ENCODE data around the gene WIPF1.

WIPF1 gene

DNA sequence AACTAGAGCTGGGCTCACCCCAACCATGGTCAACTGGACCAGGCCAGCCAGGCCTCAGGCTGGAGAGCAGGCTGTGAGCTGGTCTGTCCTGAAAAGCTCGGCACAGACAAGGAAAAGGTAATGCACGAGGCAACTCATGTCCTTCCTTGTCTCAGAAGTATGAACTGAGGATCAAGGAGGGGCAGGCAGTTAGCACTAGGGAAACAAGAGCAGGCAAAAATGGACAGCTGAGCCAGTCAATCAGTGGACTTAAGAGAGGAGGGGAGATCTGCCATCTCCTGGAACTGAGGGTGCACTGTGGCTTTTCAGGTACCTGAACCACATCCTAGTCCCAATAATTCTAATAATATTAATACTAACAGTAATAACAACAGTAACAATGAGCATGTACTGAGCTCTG, 20.6 kb upstream of the WIPF1 start:
- DNase-seq = no peak

DNA sequence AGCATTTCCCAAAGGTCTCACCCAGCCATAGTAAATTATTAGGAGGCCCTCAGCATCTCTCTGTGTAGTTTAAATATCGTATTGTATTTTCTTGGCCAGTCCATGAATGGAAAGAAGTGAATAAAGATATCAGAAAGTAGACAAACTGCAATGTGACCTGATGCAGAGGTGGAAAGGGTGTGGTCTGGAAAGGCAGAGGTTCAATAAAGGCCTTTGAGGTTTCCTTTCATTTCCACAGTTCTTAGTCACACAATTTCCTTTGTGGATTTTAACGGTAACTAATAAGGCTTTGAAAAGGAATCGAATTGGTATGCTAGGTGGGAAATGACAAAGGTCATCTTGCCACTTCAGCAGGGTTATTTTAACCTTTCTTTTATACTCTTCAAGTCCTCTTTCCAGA, 20.1 kb upstream of the WIPF1 start:
- DNase-seq = no peak

DNA sequence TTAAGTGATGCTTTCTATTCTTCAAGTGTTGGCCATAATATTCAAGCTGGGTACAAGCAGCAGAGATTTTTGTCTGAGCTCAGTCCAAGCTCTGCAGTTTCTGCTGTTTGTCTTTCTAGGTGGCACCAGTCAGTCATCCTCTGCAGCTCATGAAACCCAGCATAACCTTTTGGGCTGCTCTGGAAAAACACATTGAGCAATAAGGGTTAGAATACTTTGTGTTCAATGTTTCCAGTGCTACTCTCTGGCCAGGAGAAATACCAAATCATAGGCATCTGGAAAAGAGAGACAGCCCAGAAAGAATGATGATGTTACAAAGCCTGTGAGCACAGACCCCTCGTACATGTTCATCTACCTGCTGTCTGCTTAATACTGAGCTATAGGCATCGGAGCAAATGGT, 19.5 kb upstream of the WIPF1 start:
- no peak for DNase-seq

DNA sequence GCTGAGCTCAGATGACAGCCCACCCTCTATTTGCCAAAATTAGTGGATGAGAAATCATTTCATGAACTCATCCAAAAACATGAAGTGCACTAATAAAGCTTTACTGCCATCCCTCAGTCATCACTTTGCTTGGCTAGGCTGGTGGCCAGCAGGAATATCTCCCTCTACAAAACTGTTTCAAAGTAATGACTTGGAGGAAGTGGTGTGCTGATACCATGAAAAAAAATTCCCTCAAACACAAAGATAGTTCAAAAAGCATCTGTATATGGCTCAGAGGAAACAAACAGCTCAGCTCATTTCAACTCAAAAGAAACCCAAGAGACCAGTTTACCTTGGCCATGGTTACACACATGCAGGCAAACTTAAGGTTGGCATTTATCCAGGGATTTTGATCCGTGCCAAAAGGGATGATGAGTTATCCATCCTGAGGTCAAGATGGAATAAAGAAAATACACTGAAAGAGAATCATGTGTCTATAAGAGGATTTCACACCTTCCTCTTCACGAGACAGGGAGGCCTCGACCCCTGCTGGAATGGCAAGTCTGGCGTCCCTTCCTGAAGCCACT, 18.4 kb upstream of the WIPF1 start:
- no peak for DNase-seq

DNA sequence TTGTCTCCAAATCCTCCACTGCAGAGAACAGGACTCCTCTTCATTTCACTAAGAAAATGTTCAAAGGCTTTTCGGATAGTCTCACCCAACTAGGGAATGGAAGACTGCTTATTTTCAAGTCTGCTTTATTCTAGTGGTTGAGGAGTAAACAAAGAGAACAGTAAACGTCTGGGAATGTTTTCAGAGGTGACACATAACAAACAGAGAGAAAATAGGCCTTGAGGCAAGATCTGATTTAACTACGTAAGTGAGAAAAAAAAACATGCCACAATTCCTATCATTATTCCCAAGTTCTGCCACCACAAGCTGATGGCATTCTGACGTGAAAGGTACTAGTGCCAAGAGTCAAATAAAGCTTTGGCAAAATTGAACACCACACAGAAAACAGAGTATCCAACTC, 16.7 kb upstream of the WIPF1 start:
- DNase-seq = no peak

DNA sequence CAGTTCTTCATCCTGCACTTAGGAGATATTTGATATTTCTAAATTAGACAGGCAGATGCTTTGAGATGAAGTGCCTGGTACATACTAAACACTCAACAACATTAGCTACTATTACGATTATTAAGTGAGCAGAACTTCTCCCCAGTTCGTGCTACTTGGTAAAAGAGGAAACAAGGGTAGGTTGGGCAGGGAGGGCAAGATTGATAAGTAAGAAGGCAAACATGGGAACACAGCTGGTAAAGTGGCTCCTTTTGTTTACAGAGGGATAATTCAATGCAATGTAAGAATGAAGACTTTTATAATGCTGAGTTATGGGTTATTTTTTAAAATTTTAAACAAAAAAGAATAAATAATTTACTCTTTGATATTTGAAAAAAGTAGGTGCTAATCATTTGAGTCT, 15.9 kb upstream of the WIPF1 start:
- no peak for DNase-seq

DNA sequence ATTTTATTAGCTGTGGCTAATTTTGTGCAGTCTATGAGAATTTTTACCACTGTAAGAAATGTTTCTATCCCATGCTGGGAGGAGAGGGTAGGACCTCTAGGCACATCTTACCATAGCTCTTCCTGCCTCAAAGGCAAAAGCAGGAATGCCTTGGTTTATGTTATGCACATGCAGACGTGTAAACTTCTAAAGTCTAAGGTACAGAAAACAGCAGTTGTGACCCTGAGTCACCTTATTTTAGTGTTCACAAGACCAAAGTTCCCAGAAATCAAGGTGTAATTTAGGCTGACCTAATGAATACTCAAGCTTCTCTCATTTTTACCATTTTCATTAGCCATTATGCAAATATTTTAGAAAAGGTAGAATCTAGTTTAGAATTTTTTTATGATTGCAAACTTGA, 15.4 kb upstream of the WIPF1 start:
- DNase-seq = no peak

DNA sequence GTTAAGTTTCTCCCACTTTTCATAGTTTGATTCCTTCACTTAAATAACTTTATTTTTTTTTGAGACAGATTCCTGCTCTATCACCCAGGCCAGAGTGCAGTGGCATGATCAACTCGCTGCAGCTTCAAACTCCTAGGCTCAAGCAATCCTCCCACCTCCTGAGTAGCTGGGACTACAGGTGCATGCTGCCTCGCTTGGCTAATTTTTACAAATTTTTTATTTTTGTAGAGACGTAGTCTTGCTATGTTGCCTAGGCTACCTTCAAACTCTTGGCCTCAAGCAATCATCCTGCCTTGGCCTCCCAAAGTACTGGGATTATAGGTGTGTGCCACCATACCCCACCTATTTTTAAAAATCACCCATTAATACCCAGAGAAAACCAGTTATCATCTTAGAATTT, 14.2 kb upstream of the WIPF1 start:
- DNase-seq = no peak

DNA sequence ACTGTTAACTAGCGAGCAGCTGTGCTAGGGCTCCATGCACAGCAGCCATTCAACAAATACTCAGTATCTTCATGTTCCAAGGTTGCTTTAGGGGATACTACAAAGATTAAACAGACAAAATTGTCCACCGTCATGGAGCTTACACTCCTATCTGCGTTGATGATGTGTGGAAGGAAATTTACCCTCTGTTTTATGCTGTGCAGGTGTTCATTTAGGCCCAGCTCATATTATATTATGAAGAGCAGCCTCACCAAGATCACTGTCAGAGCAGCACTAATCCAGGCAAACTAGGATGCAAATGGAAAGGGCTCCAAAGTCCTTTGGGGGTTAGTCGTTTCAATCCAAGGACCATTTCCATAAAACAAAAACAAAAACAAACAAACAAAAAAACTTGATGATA, 13.4 kb upstream of the WIPF1 start:
- DNase-seq = no peak

DNA sequence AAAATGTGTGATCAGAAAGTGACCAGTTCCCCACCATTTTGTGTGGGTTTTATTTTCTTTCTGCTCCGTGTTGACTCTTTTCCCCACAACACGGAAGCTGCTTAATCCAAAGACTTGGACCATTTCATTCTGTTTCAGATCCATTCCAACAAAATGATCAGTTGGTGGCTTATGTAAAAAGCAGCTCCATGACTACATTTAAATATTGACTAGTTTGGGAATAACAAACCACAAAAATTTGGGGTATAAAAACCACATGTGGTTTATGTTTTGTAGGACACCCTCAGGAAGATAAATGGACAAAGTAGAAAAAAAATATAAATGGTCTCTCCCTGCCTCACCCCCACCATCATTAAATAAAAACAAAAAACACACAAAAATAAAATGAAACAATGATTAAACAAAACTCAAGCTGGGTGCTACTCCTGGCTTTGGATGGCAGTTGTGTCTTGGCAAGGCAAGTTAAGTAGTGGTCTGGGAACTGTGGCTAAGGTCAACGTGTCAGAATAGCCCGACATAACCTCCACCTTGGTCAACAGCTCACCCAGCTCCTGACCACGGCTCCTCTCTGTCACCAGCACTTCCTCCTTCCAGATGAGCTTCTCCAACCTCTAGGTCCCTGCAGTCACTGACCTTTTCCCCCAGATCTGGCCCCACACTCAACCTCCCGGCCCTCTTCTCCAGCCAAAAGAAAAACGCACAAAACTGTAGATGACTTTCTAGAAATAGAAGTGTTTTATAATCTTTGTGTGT, 12.8 kb upstream of the WIPF1 start:
- DNase-seq = no peak

DNA sequence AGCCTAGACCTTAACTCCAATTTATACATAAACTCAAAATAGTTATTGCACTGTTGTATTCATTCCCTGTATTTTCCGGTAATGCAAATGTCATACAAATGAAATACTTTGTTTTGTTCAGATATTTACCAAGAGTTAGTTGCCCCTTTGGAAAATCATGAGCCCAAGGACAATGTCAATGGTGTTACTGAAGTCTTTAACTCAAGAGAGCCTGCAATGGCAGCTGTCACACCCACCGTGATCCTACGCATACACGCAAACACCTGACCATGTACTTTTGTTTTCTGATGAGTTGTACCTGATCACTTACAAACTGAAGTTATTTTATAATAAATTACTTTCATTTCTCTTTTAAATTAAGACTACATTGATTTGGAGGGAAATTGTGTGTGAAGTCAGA, 11.7 kb upstream of the WIPF1 start:
- no peak for DNase-seq

DNA sequence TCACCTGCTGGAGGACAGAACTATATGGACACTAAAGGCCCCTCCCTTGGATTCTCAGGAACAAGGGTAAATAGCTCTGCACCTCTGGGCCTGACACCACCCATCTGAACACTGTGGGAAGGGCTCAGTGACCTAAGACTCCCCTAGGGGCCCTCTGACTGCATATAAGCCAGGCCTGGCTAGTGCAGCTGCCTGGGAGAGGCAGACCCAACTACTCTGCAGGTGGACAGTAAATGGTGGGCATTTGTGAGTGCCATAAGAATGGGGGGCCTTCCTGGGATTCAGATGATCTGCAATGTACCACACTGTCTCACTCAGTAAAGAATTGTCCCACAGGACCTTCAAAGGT, 11.2 kb upstream of the WIPF1 start:
- DNase-seq = no peak

DNA sequence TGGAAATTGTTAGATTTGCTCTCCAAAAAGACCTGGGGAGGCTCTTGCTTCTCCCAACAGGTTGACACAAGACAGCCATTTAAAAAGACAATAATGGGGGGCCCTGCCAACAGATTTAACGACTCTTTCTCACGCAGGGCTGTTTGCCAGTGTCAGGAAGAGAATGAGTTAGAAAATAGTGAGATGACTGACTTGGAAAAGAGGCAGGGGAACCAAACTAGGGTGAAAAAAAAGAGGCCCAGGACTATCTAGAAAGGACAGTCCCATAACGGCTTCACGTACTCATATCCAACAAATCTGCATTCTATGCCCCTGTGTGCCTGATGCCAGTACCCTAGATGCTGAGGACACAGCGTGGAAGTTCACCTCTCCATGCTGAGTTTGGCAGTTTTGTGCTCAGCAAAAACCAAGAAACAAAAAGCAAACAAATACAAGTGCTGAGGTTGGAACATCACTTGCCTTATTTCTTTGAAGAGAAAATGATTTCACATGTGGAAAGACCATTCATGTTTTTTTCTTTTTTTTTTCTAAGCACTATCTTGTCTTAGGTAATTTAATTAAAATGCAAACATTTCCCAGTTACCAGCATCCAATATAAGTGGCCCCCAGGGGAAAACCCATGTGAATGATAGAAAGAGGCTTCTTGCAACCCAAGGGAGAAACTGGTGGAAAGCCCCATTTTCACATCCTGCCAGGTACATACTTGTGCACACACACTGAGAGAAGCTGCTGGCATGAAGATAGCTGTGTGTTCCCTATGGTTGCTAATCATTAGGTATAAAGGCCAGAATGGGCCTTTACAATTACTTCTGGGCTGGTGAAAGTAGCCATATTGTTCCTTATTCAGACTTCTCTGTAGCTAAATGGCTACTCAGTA, 10.6 kb upstream of the WIPF1 start:
- no peak for DNase-seq

DNA sequence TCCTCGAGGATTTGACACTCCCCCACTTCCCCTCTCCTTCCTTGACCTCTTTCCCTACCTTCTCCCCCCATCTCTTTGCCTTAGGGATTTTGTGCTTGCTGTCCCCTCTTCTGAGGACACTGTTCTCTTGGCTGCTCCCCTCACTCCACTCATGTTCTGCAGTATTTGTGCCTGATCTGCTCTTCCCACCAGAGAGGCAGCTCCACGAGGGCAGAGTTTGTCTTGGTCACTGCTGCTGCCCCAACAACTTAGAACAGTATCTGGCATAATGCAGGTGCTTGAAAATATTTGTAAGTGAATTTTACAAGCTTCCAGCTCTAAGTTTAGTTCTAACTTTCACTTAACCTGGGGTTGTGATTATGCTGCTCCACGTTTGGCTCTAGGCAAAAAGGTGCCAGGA, 10.0 kb upstream of the WIPF1 start:
- no peak for DNase-seq

DNA sequence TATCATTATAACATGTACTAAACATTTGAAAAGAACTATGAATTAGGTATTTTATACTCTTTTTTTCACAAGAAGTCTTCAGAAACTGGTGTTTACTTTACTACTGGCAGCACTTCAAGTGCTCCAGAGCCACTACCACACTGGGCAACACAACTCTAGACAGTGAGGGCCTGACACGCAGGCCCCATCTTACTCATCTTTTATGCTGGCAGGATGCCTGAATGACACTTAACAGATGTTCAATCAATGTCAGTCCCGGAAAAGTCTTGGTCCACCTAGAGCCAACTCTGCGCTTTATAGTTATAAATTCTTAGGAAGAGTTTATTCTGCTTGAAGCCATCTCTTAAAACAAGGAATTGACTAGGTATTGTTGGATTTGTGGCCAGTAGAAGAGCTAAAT, 8.7 kb upstream of the WIPF1 start:
- DNase-seq = no peak

DNA sequence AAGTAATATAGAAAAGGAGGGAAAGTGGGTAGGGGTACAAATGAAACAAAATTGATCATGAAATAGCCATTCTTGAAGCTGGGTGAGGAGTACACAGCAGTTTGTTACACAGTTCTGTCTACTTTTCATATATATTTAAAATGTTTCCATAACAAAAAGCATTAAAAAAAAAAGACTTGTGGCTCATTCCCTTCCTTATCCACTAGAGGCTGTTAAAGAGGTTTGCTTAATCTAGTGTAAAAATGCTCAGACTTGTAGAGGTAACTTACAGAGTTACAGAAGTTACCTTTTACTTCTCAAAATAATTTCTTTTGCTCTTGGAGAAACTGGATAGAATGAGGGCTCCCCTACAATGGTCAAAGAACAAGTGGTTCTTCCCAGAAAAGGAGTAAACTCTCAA, 8.1 kb upstream of the WIPF1 start:
- DNase-seq = no peak

DNA sequence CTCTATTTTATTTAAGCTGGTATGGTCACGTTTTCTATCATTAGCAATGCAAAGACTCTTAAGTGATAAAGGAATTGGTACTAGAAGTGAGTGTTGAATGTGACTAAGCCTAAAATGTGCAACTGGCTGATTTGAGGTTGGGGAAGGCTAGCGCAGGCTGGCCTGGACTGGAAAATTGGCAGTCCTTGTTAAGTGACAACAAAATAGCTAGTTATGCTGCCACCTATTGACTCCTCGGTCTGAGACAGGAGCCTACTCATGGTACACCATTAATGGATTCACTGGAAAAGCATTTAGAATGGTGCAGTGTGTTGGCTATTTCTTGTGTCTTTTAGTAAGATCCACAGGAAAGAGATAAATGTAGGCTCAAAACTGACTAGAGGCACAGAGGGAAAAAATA, 5.7 kb upstream of the WIPF1 start:
- DNase-seq = no peak

DNA sequence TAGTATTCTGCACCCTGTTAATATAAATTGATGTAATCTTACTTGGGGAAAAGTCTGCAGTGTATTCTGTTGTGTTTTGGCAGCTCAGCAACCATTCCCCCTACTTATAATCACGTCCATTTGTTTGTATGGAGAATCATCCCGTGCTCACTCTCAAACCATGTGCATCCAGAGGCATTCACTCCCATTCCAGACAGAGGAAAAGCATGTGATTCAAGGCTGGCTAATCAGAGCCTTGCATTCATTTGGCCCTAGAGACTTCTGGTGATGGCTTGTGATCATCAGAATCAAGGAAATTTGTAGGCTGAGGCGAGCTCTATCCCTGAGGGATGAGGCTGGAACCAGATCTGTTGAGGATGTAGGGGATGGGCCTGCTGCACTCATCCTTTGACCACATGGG, 5.1 kb upstream of the WIPF1 start:
- no peak for DNase-seq

DNA sequence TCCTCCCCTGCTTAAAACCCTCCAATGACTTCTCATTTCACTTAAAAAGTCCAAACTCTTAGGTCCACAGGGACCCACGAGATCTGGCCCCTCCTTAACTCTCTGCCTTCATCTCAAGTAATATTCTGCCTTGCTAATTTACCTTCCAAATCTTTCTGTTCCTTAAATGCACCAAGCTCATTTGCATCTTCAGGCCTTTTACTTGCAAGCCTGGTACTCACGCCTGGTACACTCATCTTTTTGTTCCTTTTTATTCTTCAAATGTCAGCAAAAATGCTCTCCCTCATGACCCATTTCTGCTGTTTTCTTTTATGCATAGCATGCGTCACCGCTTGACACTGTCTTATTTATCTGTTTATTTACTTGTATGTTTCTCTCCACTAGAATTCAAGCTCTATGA, 2.7 kb upstream of the WIPF1 start:
- no peak for DNase-seq

DNA sequence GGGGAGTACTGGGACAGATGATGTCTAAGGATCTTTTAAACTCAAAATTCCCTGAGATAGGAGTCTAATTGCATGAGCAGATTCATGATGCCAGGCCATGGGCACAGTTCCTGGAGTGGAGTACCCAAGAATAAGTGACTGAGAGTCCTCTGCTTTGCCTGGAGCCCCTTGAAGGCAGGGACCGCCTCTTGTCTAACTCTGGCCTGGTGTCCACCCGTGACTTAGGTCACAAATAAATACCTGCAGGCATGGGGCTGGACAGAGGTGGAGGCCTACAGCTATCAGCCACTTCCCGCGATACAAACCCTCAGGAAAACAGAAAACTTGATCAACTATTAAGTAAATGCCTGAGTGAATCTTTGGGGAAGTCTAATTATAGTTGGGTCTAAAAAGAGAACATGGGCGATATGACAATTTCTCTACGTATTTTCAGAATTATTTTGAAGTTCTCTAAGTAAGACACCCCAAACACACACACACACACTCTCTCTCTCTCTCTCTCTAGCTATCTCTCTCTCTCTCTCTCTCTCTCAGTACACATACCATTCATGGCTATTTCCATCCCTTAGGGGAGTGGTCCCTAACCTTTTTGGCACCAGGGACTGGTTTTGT, 1.8 kb upstream of the WIPF1 start:
- no peak for DNase-seq

DNA sequence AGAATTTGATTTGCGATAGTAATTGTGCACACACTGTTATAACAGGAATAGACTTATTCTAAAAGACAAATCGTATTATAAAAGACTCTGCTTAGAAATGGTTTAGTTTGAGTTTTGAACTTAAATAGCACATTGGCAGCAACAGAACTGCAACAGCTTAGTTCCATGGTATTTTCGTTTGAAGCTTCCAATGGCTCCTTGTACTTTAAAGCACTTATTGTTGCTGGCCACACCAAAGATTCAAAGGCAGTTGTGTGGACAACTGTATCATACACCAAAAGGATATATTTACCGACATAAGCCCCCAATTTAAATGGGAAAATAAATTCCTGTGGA, 627 bp downstream of the WIPF1 start:
- DNase-seq = no peak

DNA sequence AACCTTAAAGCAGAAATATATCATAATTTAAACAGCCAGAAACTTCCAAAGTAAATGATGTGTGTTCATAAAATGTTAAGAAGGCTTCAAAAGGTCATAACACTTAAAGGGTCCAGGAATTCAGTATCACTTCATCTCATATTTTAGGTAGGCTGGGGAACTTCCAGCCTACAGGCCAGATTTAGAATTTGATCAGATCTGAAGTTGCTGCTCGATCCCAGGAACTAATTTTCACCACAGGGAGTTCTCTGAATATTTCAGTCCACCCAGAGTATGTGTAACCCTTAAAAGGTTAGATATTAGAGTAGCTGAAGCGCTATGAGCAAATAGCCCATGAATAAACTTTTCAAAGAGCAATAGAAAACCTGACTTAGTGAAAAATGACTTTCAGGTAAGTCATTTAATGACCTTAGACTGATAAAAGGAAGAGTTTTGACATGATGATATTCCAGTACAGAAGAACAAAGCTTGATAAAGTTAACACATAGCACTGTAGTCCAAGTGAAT, 1.7 kb downstream of the WIPF1 start:
- no peak for DNase-seq

DNA sequence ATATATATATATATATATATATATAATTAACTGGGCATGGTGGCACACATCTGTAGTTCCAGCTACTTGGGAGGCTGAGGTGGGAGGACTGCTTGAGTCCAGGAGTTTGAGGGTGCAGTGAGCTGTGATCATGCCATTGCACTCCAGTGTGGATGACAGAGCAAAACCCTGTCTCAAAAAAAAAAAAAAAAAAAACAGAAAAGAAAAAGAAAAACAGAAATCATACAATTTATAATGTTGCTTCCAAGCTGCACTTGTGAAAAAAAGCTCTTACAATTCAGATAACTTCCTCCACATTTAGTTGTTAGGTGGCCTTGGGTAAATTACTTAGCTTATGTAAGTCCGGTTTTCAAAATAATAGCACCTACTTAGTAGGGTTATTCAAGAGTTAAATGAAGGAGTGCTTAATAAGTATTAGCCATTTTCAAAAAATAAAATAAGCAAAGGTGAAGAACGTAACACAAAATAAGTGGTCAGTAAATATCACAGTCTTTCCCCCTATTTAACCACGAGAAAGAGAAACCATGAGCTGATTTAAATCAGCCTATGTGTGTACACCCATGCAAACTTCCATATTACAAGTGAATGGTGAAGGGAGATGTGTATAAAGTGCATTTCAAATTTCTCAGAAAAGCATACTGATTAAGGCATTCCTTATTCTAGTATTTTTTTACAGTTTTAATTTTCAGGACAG, 2.3 kb downstream of the WIPF1 start:
- DNase-seq = no peak
